Bronchial smooth muscle cell (primary cell): Measurements from ENCODE around the gene TMEM186. TPM values are rescaled to one million over a fixed set of nuclear protein-coding genes. Genes with fewer than 3 reads are reported as not detected.

ENCODE experiments used
- total RNA-seq: library from RNA; depleted of rRNA; stranded (reverse); fragments of >200 nt; gene quantifications from 2 replicates; pipeline ENCODE4 v1.2.1, GENCODE V29; 2014

Gene TMEM186, protein sequence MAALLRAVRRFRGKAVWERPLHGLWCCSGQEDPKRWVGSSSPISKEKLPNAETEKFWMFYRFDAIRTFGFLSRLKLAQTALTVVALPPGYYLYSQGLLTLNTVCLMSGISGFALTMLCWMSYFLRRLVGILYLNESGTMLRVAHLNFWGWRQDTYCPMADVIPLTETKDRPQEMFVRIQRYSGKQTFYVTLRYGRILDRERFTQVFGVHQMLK
- total RNA-seq = 4.6 and 5.8 TPM in 2 replicates

DNA sequence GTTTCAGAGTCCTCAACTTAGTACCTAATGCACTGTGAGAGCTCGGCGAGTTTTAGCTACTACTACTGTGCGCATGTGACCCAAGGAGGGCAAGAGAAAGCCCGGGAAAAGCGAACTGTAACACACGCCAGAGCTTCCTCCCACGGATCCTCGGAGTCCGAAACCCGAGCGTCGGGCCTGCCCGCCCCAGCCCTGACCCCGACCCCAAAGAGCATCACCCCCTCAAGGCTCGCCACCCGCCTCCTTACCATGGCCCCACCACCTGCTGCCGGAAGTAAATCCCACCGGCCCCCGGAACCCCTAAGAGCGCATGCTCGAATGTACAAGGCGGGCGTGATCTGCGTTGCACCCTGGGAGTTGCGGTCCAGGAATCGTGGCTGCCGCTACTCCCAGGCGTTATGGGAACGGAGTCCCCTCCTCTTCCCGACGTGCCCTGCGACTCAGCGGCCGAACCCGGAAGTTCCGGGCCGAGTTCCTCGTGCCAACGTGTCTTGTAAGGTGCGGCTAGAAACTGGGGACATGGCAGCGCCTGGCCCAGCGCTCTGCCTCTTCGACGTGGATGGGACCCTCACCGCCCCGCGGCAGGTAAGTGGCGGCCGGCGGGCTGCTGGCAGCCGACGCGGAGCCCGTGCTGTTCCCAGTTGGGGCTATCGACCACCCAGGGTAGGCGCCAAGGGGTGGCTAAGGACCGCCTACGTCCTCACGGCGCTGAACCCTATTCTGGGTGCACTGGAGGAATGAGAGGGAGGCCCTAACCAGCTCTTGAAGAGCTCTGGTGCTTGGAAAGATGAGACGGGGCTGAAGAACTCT is at the start of gene TMEM186, which contains the start of gene PMM2:
Gene TMEM186, minus strand, starts transcription at position 276 of the 810 bp plus-strand sequence. Its CDS starts 25 bp downstream, at position 251.
Gene PMM2, plus strand, starts transcription at position 476 of the 810 bp plus-strand sequence. Its CDS starts 44 bp downstream, at position 520.

Other genes starting within 250 kb of the TMEM186 start
- not detected in 2 replicates for gene TMEM114, start 207.1 kb downstream of the TMEM186 start, total RNA-seq
- gene METTL22, start 175.9 kb downstream of the TMEM186 start, total RNA-seq = 20.8 and 28.6 TPM in 2 replicates
- 2.6 and 2.7 TPM in 2 replicates for gene ABAT, start 123.0 kb downstream of the TMEM186 start, total RNA-seq
- 17.3 and 18.5 TPM in 2 replicates for gene PMM2, start 200 bp upstream of the TMEM186 start, total RNA-seq
- gene CARHSP1, start 71.4 kb upstream of the TMEM186 start, total RNA-seq = 122 and 225 TPM in 2 replicates
- not detected in 2 replicates for gene LITAFD, start 84.7 kb upstream of the TMEM186 start, total RNA-seq
- 31.4 and 33.7 TPM in 2 replicates for gene USP7, start 166.3 kb upstream of the TMEM186 start, total RNA-seq